Mesendoderm (in vitro differentiated cells): Measurements from ENCODE around the gene HOXB5.
A peak's percentile ranks its signal among the peaks of the same experiment; 100 is the strongest.

Source experiments
- DNase-seq: peaks from one replicate; pipeline ENCODE4 v3.0.0; 2013
- H2AK5ac ChIP-seq: 2 replicates; pipeline ENCODE4 v1.6.1; 2013; ENCODE audit warnings: low read length, inconsistent platforms
- H2BK120ac ChIP-seq: 2 replicates; pipeline ENCODE4 v1.6.1; 2013; ENCODE audit warnings: low read depth, mild to moderate bottlenecking, low read length, moderate library complexity, mixed read lengths
- H2BK15ac ChIP-seq: replicated peaks from 2 replicates; pipeline ENCODE4 v1.6.1; 2013; ENCODE audit warnings: low read depth, mild to moderate bottlenecking, moderate library complexity
- H2BK5ac ChIP-seq: 2 replicates; pipeline ENCODE4 v1.6.1; 2013; ENCODE audit warnings: low read length, inconsistent platforms
- H3K18ac ChIP-seq: 2 replicates; pipeline ENCODE4 v1.6.1; 2013; ENCODE audit warnings: mild to moderate bottlenecking, low read length, mixed read lengths
- H3K23ac ChIP-seq: one replicate; pipeline ENCODE4 v1.6.1; 2013; ENCODE audit warnings: low read length
- H3K27ac ChIP-seq: 2 replicates; pipeline ENCODE4 v1.5.1; 2013; ENCODE audit warnings: low read depth, mild to moderate bottlenecking, inconsistent platforms, low read length, moderate library complexity
- H3K27me3 ChIP-seq: 2 replicates; pipeline ENCODE4 v1.6.1; 2013; ENCODE audit warnings: low read length, control low read depth, mild to moderate bottlenecking, inconsistent platforms; ENCODE audit not compliant: insufficient read depth, poor library complexity
- H3K36me3 ChIP-seq: 2 replicates; pipeline ENCODE4 v1.6.1; 2013; ENCODE audit warnings: low read length, inconsistent platforms; ENCODE audit not compliant: control insufficient read depth, insufficient read depth
- H3K4ac ChIP-seq: one replicate; pipeline ENCODE4 v1.6.1; 2013; ENCODE audit warnings: low read depth, mild to moderate bottlenecking, low read length, moderate library complexity
- H3K4me1 ChIP-seq: 2 replicates; pipeline ENCODE4 v1.6.1; 2013; ENCODE audit warnings: low read depth, low read length, inconsistent platforms; ENCODE audit not compliant: control insufficient read depth
- H3K4me2 ChIP-seq: 2 replicates; pipeline ENCODE4 v1.6.1; 2013; ENCODE audit warnings: low read length
- H3K4me3 ChIP-seq: 2 replicates; pipeline ENCODE4 v1.5.1; 2013; ENCODE audit warnings: mild to moderate bottlenecking, low read length
- H3K56ac ChIP-seq: one replicate; pipeline ENCODE4 v1.6.1; 2013; ENCODE audit warnings: low read length
- H3K79me1 ChIP-seq: 2 replicates; pipeline ENCODE4 v1.6.1; 2013; ENCODE audit warnings: low read length, inconsistent platforms
- H3K79me2 ChIP-seq: 2 replicates; pipeline ENCODE4 v1.6.1; 2013; ENCODE audit warnings: mild to moderate bottlenecking, low read length; ENCODE audit not compliant: control insufficient read depth, insufficient read depth
- H3K9ac ChIP-seq: 2 replicates; pipeline ENCODE4 v1.6.1; 2013; ENCODE audit warnings: low read length, inconsistent platforms
- H4K5ac ChIP-seq: one replicate; pipeline ENCODE4 v1.6.1; 2013; ENCODE audit warnings: low read length
- H4K8ac ChIP-seq: one replicate; pipeline ENCODE4 v1.6.1; 2013; ENCODE audit warnings: low read depth, mild to moderate bottlenecking, control low read depth, low read length, moderate library complexity
- WGBS: extraction: QIAGEN DNeasy Blood & Tissue Kit; methylation state at CpG from one replicate; pipeline ENCODE4 v1.1.7; 2013; ENCODE audit warnings: low lambda C conversion rate, missing lambda C conversion rate; ENCODE audit not compliant: insufficient coverage; ENCODE audit errors: extremely low coverage; 5-methylcytosine and 5-hydroxymethylcytosine counted together

The HOXB5 gene

DNA sequence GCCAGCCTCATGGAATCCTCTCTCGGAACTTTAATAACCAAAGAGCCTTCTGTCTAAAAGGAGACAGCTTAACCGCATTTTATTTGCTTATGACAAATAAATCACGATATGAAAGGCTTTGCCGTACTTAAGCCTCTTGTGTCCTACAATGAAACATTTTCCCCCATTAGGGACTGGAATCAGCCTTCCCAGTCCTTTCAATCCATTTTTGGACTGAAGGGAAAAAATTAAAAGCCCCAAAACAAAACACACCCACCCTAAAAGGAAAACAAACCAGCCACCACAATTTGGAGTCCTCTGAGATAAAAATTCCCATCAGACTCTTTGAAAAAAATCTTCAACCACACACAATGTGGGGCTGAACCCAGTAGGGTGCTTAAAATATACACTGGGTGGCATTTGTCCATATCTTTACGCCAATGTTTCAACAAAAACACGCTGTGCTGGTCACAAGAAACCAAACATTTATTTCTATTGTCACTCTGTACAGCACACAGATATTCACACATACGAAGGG, 18.5 kb downstream of the HOXB5 start:
- Histone ChIP-seq H3K4ac (no peak overlapping the region), H3K4me2 (no peak overlapping the region), H2AK5ac (no peak overlapping the region), H3K79me1 (no peaks in the 10 kb centered on the region), H2BK15ac (no peak overlapping the region), H4K5ac (no peak overlapping the region), H3K9ac (no peak overlapping the region), H3K56ac (no peak overlapping the region), H3K4me3 (no peak overlapping the region), H3K4me1 (peaks cover 1% of the 10 kb centered on the region), H3K27ac (no peak overlapping the region), H3K18ac (no peak overlapping the region), H2BK5ac (no peak overlapping the region), H3K23ac (no peak overlapping the region), H3K79me2 (no peaks in the 10 kb centered on the region), H3K27me3 (peaks cover 85% of the 10 kb centered on the region), H2BK120ac (no peak overlapping the region), H4K8ac (no peak overlapping the region), H3K36me3 (no peaks in the 10 kb centered on the region)
- no CpG with 5 or more reads among the region's 7 CpGs for WGBS
- no peak for DNase-seq

DNA sequence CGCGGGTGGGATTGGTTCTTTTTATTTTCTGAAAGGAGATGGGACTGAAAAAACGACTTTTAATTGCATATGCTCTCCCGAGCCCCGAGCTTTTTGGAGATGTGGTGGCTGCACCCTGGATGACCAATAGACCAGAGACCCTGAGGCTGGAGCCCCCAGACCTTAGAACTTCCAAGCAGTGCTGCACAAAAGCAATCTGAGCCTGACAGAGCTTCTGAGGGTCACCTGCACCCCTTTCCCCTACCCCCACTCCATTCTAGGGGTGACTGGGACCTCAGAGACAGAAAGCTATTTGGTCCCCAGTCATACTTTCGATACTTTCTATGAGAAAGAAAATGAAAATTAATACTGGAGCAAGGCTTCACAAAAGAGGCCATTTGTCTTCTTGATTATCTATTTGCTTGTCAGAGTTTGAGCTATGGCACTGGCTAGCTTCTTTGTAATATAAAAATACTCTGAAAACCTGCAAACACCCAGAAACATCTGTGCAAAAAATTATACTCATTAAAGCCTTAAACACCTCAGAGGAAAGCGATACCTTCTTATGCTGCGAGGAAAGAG, 19.0 kb downstream of the HOXB5 start:
- Histone ChIP-seq H2BK5ac (no peak overlapping the region), H3K4ac (no peak overlapping the region), H2BK15ac (no peak overlapping the region), H3K79me1 (no peaks in the 10 kb centered on the region), H3K27me3 (peaks cover 82% of the 10 kb centered on the region), H3K4me2 (no peak overlapping the region), H2BK120ac (no peak overlapping the region), H3K36me3 (no peaks in the 10 kb centered on the region), H3K56ac (no peak overlapping the region), H3K27ac (no peak overlapping the region), H4K8ac (no peak overlapping the region), H3K23ac (no peak overlapping the region), H3K4me1 (peaks cover 3% of the 10 kb centered on the region), H2AK5ac (no peak overlapping the region), H3K9ac (no peak overlapping the region), H4K5ac (no peak overlapping the region), H3K79me2 (no peaks in the 10 kb centered on the region), H3K18ac (no peak overlapping the region), H3K4me3 (no peak overlapping the region)
- WGBS: no CpG with 5 or more reads among the region's 8 CpGs
- no peak for DNase-seq

DNA sequence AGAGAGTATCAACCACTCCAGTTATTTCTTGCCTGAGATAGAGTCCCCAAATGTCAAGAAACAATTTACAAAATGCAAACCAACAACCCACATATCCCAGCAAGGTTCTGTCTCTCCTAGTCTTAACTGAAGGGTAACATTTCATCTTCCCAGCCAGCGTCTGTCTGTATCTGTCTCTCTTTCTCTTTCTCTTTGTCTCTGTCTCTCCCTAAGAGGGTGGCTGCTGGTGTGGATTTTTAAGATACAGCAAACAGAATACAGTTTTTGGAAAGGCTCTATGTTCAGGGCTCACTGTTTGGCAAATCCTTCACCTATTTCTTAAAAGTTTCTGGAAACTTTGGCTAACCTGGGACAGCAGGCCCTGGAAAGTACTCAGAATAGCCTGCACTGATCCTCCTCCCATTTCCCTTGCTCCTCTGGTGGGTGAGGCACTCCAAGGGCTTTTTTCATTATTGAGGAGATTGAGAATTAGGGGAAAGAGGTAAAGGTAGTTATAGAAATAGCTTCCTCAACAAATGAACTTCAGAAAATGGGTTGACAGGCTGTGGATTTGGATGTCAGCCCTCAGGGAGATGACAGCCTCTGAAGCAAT, 21.7 kb downstream of the HOXB5 start:
- Histone ChIP-seq H3K56ac (no peak overlapping the region), H3K4me2 (no peak overlapping the region), H3K36me3 (no peaks in the 10 kb centered on the region), H3K23ac (no peak overlapping the region), H3K4me3 (no peak overlapping the region), H2BK5ac (no peak overlapping the region), H3K4ac (no peak overlapping the region), H2BK120ac (no peak overlapping the region), H3K18ac (no peak overlapping the region), H2BK15ac (no peak overlapping the region), H3K79me2 (no peaks in the 10 kb centered on the region), H3K27ac (no peak overlapping the region), H2AK5ac (no peak overlapping the region), H3K27me3 (peaks cover 83% of the 10 kb centered on the region), H3K4me1 (peaks cover 7% of the 10 kb centered on the region), H3K79me1 (no peaks in the 10 kb centered on the region), H3K9ac (no peak overlapping the region), H4K8ac (no peak overlapping the region), H4K5ac (no peak overlapping the region)
- no peak for DNase-seq
- WGBS: no CpG with 5 or more reads among the region's 1 CpG

DNA sequence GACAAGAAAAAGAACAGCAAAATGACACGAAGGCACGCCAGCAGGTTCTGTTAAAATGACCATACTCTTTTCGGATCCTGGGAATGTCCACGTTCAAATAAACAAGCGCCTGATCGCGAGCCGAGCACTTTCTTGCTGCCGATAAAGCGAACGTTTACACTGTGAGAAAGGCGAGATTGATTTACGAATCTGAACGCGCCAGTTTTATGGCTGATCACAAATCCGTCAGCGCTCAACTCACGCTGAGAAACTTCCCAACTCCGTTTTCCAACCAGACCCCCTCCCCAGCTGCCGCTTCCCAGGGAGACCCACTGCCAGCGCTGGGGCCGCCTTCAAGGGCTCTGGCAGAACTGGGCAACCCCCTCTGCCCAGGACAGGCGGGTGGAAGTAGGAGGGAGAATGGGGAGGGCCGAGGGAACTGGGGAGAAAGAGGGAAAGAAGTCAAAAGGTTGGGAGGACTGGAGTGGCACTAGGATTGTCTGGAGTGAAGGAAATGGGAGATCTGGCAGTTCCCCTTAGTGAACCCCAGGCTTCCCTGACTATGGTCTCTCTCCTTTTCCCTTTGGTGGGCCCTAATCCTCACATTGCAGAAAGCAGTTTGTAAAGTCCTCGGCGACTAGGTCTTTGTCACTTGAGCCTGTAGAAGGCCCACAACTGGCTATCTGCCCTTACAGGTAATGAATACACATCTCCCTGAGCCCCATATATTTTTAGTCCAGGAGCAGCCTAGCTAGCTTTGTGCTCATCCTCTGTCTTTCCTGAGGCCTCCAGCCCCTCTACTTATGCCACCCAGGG, 22.4 kb downstream of the HOXB5 start:
- Histone ChIP-seq H3K4me3 (no peak overlapping the region), H3K36me3 (no peaks in the 10 kb centered on the region), H3K27me3 (peaks cover 84% of the 10 kb centered on the region), H3K4ac (no peak overlapping the region), H2BK15ac (no peak overlapping the region), H2BK5ac (no peak overlapping the region), H4K5ac (no peak overlapping the region), H3K4me1 (peaks cover 7% of the 10 kb centered on the region), H3K18ac (no peak overlapping the region), H3K4me2 (peak overlapping the region; percentile 1), H4K8ac (no peak overlapping the region), H3K27ac (no peak overlapping the region), H2BK120ac (no peak overlapping the region), H3K9ac (no peak overlapping the region), H2AK5ac (no peak overlapping the region), H3K79me2 (no peaks in the 10 kb centered on the region), H3K56ac (no peak overlapping the region), H3K79me1 (no peaks in the 10 kb centered on the region), H3K23ac (no peak overlapping the region)
- DNase-seq: no peak
- no CpG with 5 or more reads among the region's 26 CpGs for WGBS

DNA sequence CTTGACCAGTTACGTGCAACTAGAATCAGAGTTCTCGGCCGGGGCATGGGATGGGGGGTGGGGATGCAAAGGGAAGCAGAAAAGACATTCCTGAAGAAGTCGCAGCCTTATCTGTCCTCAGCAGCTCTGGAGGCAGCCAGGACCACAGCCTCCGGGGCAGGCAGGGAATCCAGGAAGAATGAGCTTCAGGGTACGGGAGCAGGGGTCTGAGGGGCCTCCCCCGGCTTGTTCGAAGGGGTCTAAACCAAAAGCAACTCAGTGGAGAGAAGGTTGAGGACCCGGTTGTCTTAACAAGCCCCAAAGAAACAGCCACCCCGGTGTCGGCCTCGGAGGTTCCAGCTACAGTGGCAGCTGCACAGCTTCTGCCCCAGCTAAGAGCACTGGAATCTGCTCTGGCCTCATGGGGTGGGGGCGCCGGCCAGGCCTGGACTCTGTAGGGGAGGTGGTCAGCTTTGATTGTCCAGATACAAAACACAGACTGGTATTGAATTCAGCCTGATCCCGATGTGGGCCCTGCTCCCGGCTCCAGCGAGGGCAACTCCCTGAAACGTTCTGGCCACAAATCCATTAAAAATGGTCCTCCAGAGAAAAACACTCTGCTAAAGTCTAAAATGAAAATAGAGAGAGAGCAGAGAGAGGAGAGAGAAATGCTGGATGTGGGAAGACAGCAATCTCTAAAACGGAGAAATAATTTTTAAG, 23.1 kb downstream of the HOXB5 start:
- no peak overlapping the region for H2BK15ac ChIP-seq
- no peak overlapping the region for H4K5ac ChIP-seq
- no peak overlapping the region for H2BK5ac ChIP-seq
- H3K9ac ChIP-seq: no peak overlapping the region
- H3K4ac ChIP-seq: no peak overlapping the region
- H2AK5ac ChIP-seq: no peak overlapping the region
- H3K23ac ChIP-seq: no peak overlapping the region
- H3K36me3 ChIP-seq: no peaks in the 10 kb centered on the region
- H3K27me3 ChIP-seq: peaks cover 84% of the 10 kb centered on the region
- no peak overlapping the region for H3K18ac ChIP-seq
- H3K4me2 ChIP-seq: no peak overlapping the region
- H3K4me1 ChIP-seq: peaks cover 7% of the 10 kb centered on the region
- no peaks in the 10 kb centered on the region for H3K79me2 ChIP-seq
- no peak overlapping the region for H3K56ac ChIP-seq
- no peaks in the 10 kb centered on the region for H3K79me1 ChIP-seq
- WGBS: no CpG with 5 or more reads among the region's 19 CpGs
- peak; percentile 90 for DNase-seq
- no peak overlapping the region for H3K4me3 ChIP-seq
- no peak overlapping the region for H2BK120ac ChIP-seq
- H3K27ac ChIP-seq: no peak overlapping the region
- H4K8ac ChIP-seq: no peak overlapping the region
